ENCODE data around the gene GABRD.
A peak's percentile ranks its signal among the peaks of the same experiment; 100 is the strongest.
"Not testable (repeated sequence)": the region's sequence is repeated elsewhere in the genome, so short reads cannot be mapped to it uniquely, and the experiment has no call there.

Gene GABRD

GRCh38 chr1:2019172-2019543 lies at the start of gene GABRD:
GABRD (plus strand) TSS chr1:2019345; CDS start chr1:2019424, 79 bp downstream.
- DNase-seq = peak; percentile 7

GRCh38 chr1:1969505-1969900 lies 49.6 kb upstream of the GABRD start:
- DNase-seq = no peak

GRCh38 chr1:1969953-1970716 lies 49.0 kb upstream of the GABRD start:
- DNase-seq = no peak

- no peak for DNase-seq
These were observed 48.1 kb upstream of the GABRD start for GRCh38 chr1:1971017-1971416.

- DNase-seq = no peak
These were observed 47.5 kb upstream of the GABRD start for GRCh38 chr1:1971688-1972087.

GRCh38 chr1:1972976-1973715 lies 46.0 kb upstream of the GABRD start:
- DNase-seq = no peak

- no peak for DNase-seq
These were observed 45.2 kb upstream of the GABRD start for GRCh38 chr1:1973716-1974642.

- no peak for DNase-seq
These were observed 44.3 kb upstream of the GABRD start for GRCh38 chr1:1974834-1975233.

GRCh38 chr1:1975535-1975934 lies 43.6 kb upstream of the GABRD start:
- no peak for DNase-seq

GRCh38 chr1:1976031-1976430 lies 43.1 kb upstream of the GABRD start:
- no peak for DNase-seq

GRCh38 chr1:1978108-1978507 lies 41.0 kb upstream of the GABRD start:
- DNase-seq = no peak

- DNase-seq = not testable (repeated sequence)
These were observed 40.3 kb upstream of the GABRD start for GRCh38 chr1:1978690-1979481.

GRCh38 chr1:1979482-1980165 lies 39.5 kb upstream of the GABRD start:
- no peak for DNase-seq

GRCh38 chr1:1980467-1981141 lies 38.5 kb upstream of the GABRD start:
- DNase-seq = no peak

GRCh38 chr1:1981142-1981500 lies 38.0 kb upstream of the GABRD start:
- DNase-seq = no peak

GRCh38 chr1:1981631-1982327 lies 37.4 kb upstream of the GABRD start:
- not testable (repeated sequence) for DNase-seq

- no peak for DNase-seq
These were observed 36.5 kb upstream of the GABRD start for GRCh38 chr1:1982379-1983232.

GRCh38 chr1:1984560-1985070 lies 34.5 kb upstream of the GABRD start:
- no peak for DNase-seq

GRCh38 chr1:1985375-1986050 lies 33.6 kb upstream of the GABRD start:
- DNase-seq = no peak

All from CD4-positive, alpha-beta T cell treated with Interleukin-6 for 4 hours (primary cell).